Measurements from ENCODE around the gene TMEM201.
"Not testable (repeated sequence)": the region's sequence is repeated elsewhere in the genome, so short reads cannot be mapped to it uniquely, and the experiment has no call there.

The TMEM201 gene

GRCh38 chr1:9615316-9616063 is 26.8 kb downstream of the TMEM201 start:
- no peak overlapping the region for H3K4me3 ChIP-seq (ENCODE audit: low read depth, low read length)

GRCh38 chr1:9618909-9619679 is 30.4 kb downstream of the TMEM201 start:
- no peak overlapping the region for H3K4me3 ChIP-seq (ENCODE audit: low read depth, low read length)

- H3K4me3 ChIP-seq (ENCODE audit: low read depth, low read length), result no peak overlapping the region
Observed at GRCh38 chr1:9621032-9621431, 32.3 kb downstream of the TMEM201 start.

- H3K4me3 ChIP-seq (ENCODE audit: low read depth, low read length), result no peak overlapping the region
Observed at GRCh38 chr1:9624081-9624480, 35.4 kb downstream of the TMEM201 start.

- not testable (repeated sequence) for H3K4me3 ChIP-seq (ENCODE audit: low read depth, low read length)
Observed at GRCh38 chr1:9625030-9625429, 36.3 kb downstream of the TMEM201 start.

GRCh38 chr1:9626201-9626608 is 37.5 kb downstream of the TMEM201 start:
- H3K4me3 ChIP-seq (ENCODE audit: low read depth, low read length), result no peak overlapping the region

- H3K4me3 ChIP-seq (ENCODE audit: low read depth, low read length), result no peak overlapping the region
Observed at GRCh38 chr1:9628541-9629444, 40.1 kb downstream of the TMEM201 start.

GRCh38 chr1:9629445-9630201 is 40.9 kb downstream of the TMEM201 start:
- no peak overlapping the region for H3K4me3 ChIP-seq (ENCODE audit: low read depth, low read length)

- no peak overlapping the region for H3K4me3 ChIP-seq (ENCODE audit: low read depth, low read length)
Observed at GRCh38 chr1:9630331-9631111, 41.8 kb downstream of the TMEM201 start.

- no peak overlapping the region for H3K4me3 ChIP-seq (ENCODE audit: low read depth, low read length)
Observed at GRCh38 chr1:9631613-9632012, 42.9 kb downstream of the TMEM201 start.

GRCh38 chr1:9633493-9633892 is 44.8 kb downstream of the TMEM201 start:
- H3K4me3 ChIP-seq (ENCODE audit: low read depth, low read length), result no peak overlapping the region

GRCh38 chr1:9634582-9634981 is 45.9 kb downstream of the TMEM201 start:
- no peak overlapping the region for H3K4me3 ChIP-seq (ENCODE audit: low read depth, low read length)

GRCh38 chr1:9639227-9639626 is 50.5 kb downstream of the TMEM201 start:
- H3K4me3 ChIP-seq (ENCODE audit: low read depth, low read length), result no peak overlapping the region

- H3K4me3 ChIP-seq (ENCODE audit: low read depth, low read length), result no peak overlapping the region
Observed at GRCh38 chr1:9643351-9644256, 54.9 kb downstream of the TMEM201 start.

GRCh38 chr1:9646037-9646436 is 57.3 kb downstream of the TMEM201 start:
- no peak overlapping the region for H3K4me3 ChIP-seq (ENCODE audit: low read depth, low read length)

- H3K4me3 ChIP-seq (ENCODE audit: low read depth, low read length), result no peak overlapping the region
Observed at GRCh38 chr1:9648171-9648570, 59.5 kb downstream of the TMEM201 start.

- no peak overlapping the region for H3K4me3 ChIP-seq (ENCODE audit: low read depth, low read length)
Observed at GRCh38 chr1:9649769-9650168, 61.1 kb downstream of the TMEM201 start.

- H3K4me3 ChIP-seq (ENCODE audit: low read depth, low read length), result peak overlapping the region; percentile 48
Observed at GRCh38 chr1:9651220-9651564, 62.5 kb downstream of the TMEM201 start.

All from iPS-11a (cell line).